Progenitor cell of endocrine pancreas (in vitro differentiated cells): ENCODE data around the gene SLC6A13. TPM values are rescaled to one million over a fixed set of nuclear protein-coding genes. Genes with fewer than 3 reads are reported as not detected.

Experiments
- DNase-seq: peaks from one replicate; pipeline ENCODE4 v3.0.0; 2021; ENCODE audit warnings: low spot score; ENCODE audit not compliant: unreplicated experiment
- H3K27ac Mint-ChIP-seq: 2 replicates; pipeline ENCODE4 v1.8.0; 2021; ENCODE audit warnings: mild to moderate bottlenecking, moderate library complexity, mixed read lengths
- H3K27me3 Mint-ChIP-seq: 2 replicates; pipeline ENCODE4 v1.8.0; 2021; ENCODE audit warnings: mixed read lengths
- H3K36me3 Mint-ChIP-seq: 2 replicates; pipeline ENCODE4 v1.8.0; 2022; ENCODE audit warnings: mixed read lengths; ENCODE audit not compliant: insufficient read depth
- H3K4me1 Mint-ChIP-seq: 2 replicates; pipeline ENCODE4 v1.8.0; 2021; ENCODE audit warnings: low read depth, mixed read lengths
- H3K4me3 Mint-ChIP-seq: 2 replicates; pipeline ENCODE4 v1.8.0; 2021; ENCODE audit warnings: low read depth, mild to moderate bottlenecking, moderate library complexity, mixed read lengths
- H3K9me3 Mint-ChIP-seq: 2 replicates; pipeline ENCODE4 v1.8.0; 2021; ENCODE audit warnings: low read depth, mixed read lengths
- CTCF ChIP-seq: fragments of 200-600 bp; sonication (generic); IDR thresholded peaks from one replicate; pipeline ENCODE4 v1.5.0; 2021; ENCODE audit warnings: antibody characterized with exemption, mild to moderate bottlenecking; ENCODE audit not compliant: unreplicated experiment
- total RNA-seq: library from RNA; stranded (reverse); gene quantifications from 2 replicates; pipeline ENCODE4 v1.2.1, GENCODE V29; 2021

Gene SLC6A13
- total RNA-seq, 1 donor from 2014 or later, result 0.60 TPM

GRCh38 chr12:197911-198695 is 64.5 kb downstream of the SLC6A13 start:
- H3K36me3 Mint-ChIP-seq, result no peaks in the 10 kb centered on the region
- H3K4me3 Mint-ChIP-seq, result no peak overlapping the region
- H3K27ac Mint-ChIP-seq, result no peak overlapping the region
- no peak for TF ChIP-seq CTCF
- H3K9me3 Mint-ChIP-seq, result no peaks in the 10 kb centered on the region
- peaks cover 4% of the 10 kb centered on the region for H3K4me1 Mint-ChIP-seq
- no peak for DNase-seq
- peaks cover 61% of the 10 kb centered on the region for H3K27me3 Mint-ChIP-seq

GRCh38 chr12:197347-197746 is 65.3 kb downstream of the SLC6A13 start:
- no peak for TF ChIP-seq CTCF

GRCh38 chr12:196436-196835 is 66.2 kb downstream of the SLC6A13 start:
- Mint-ChIP-seq H3K36me3 (no peaks in the 10 kb centered on the region), H3K4me1 (peaks cover 2% of the 10 kb centered on the region), H3K27ac (no peak overlapping the region), H3K4me3 (no peak overlapping the region), H3K27me3 (peaks cover 62% of the 10 kb centered on the region), H3K9me3 (no peaks in the 10 kb centered on the region)
- DNase-seq, result no peak
- TF ChIP-seq CTCF, result no peak

More at GRCh38 chr12:197347-197746, 65.3 kb downstream of the SLC6A13 start:
- Mint-ChIP-seq H3K27ac (no peak overlapping the region), H3K27me3 (peaks cover 63% of the 10 kb centered on the region), H3K36me3 (no peaks in the 10 kb centered on the region), H3K4me1 (peaks cover 2% of the 10 kb centered on the region), H3K9me3 (no peaks in the 10 kb centered on the region), H3K4me3 (no peak overlapping the region)
- DNase-seq, result no peak

- no peak for TF ChIP-seq CTCF
- Mint-ChIP-seq H3K36me3 (no peaks in the 10 kb centered on the region), H3K27me3 (peaks cover 59% of the 10 kb centered on the region), H3K9me3 (no peaks in the 10 kb centered on the region), H3K4me3 (no peak overlapping the region), H3K27ac (no peak overlapping the region), H3K4me1 (peaks cover 2% of the 10 kb centered on the region)
- no peak for DNase-seq
Measured at GRCh38 chr12:195951-196350, 66.7 kb downstream of the SLC6A13 start.

GRCh38 chr12:195156-195555 is 67.5 kb downstream of the SLC6A13 start:
- Mint-ChIP-seq H3K36me3 (no peaks in the 10 kb centered on the region), H3K9me3 (no peaks in the 10 kb centered on the region), H3K4me3 (no peak overlapping the region), H3K27me3 (peaks cover 59% of the 10 kb centered on the region), H3K27ac (no peak overlapping the region), H3K4me1 (peaks cover 2% of the 10 kb centered on the region)
- TF ChIP-seq CTCF, result no peak
- no peak for DNase-seq
